SU-DHL-6 (cell line): ENCODE results near the gene OSTM1.

Source experiments
- H2AFZ ChIP-seq: fragments of 200-600 bp; sonication (generic); 2 replicates; pipeline ENCODE4 v1.6.1; 2014; ENCODE audit warnings: low read depth, mild to moderate bottlenecking, moderate library complexity, mixed read lengths, antibody characterized with exemption, low read length; ENCODE audit not compliant: severe bottlenecking
- H3F3A ChIP-seq: fragments of 200-600 bp; shearing (Covaris generic); 2 replicates; pipeline ENCODE4 v1.6.0; 2016; ENCODE audit warnings: antibody characterized with exemption, mild to moderate bottlenecking; ENCODE audit not compliant: insufficient read depth
- H3K27ac ChIP-seq: fragments of 200-600 bp; sonication (generic); 2 replicates; pipeline ENCODE4 v1.5.1; 2016; ENCODE audit warnings: low read depth, mild to moderate bottlenecking, low read length, moderate library complexity, mixed read lengths
- H3K27me3 ChIP-seq: fragments of 200-600 bp; sonication (generic), shearing (Covaris generic); 2 replicates; pipeline ENCODE4 v1.6.0; 2014; ENCODE audit warnings: mild to moderate bottlenecking, low read length
- H3K36me3 ChIP-seq: fragments of 200-600 bp; sonication (generic); 2 replicates; pipeline ENCODE4 v1.6.1; 2014; ENCODE audit warnings: mild to moderate bottlenecking, low read length, mixed read lengths
- H3K4me2 ChIP-seq: fragments of 300-600, 200-600 bp; shearing (Covaris generic), sonication (generic); 2 replicates; pipeline ENCODE4 v1.6.0; 2014; ENCODE audit warnings: low read length, low read depth, mild to moderate bottlenecking; ENCODE audit not compliant: poor library complexity, severe bottlenecking
- H3K4me3 ChIP-seq: fragments of 200-600 bp; sonication (generic); 2 replicates; pipeline ENCODE4 v1.5.1; 2014; ENCODE audit warnings: antibody characterized with exemption, low read length, mild to moderate bottlenecking, mixed read lengths; ENCODE audit not compliant: insufficient read depth, poor library complexity, severe bottlenecking
- H3K79me2 ChIP-seq: fragments of 200-600 bp; sonication (generic); 2 replicates; pipeline ENCODE4 v1.6.1; 2014; ENCODE audit warnings: mild to moderate bottlenecking, low read length, moderate library complexity; ENCODE audit not compliant: insufficient read depth
- H3K9ac ChIP-seq: fragments of 200-600 bp; sonication (generic); 2 replicates; pipeline ENCODE4 v1.7.0; 2014; ENCODE audit warnings: mild to moderate bottlenecking, low read length
- H3K9me2 ChIP-seq: fragments of 200-600 bp; sonication (generic); replicated peaks from 2 replicates; pipeline ENCODE4 v1.6.1; 2014; ENCODE audit warnings: low read length; ENCODE audit not compliant: insufficient read depth
- H3K9me3 ChIP-seq: fragments of 200-600 bp; sonication (generic); 2 replicates; pipeline ENCODE4 v1.6.1; 2014; ENCODE audit warnings: low read length, mixed read lengths; ENCODE audit not compliant: insufficient read depth
- H4K20me1 ChIP-seq: fragments of 200-600 bp; sonication (generic); 2 replicates; pipeline ENCODE4 v1.6.1; 2014; ENCODE audit warnings: low read depth, mild to moderate bottlenecking, antibody characterized with exemption, low read length, moderate library complexity, mixed read lengths
- EZH2phosphoT487 ChIP-seq: fragments of 200-600 bp; sonication (generic), shearing (Covaris generic); conservative IDR thresholded peaks from 2 replicates; pipeline ENCODE4 v1.6.1; 2018; ENCODE audit warnings: mild to moderate bottlenecking, antibody characterized with exemption, low read length, moderate library complexity, mixed read lengths
- TF ChIP-seq, protein P1 (sequence below): fragments of 200-600 bp; sonication (generic); IDR thresholded peaks from one replicate; pipeline ENCODE4 v1.5.1; 2017; ENCODE audit warnings: antibody characterized with exemption, mild to moderate bottlenecking, low read length, moderate library complexity; ENCODE audit not compliant: insufficient read depth, poor library complexity, severe bottlenecking

Gene OSTM1

DNA sequence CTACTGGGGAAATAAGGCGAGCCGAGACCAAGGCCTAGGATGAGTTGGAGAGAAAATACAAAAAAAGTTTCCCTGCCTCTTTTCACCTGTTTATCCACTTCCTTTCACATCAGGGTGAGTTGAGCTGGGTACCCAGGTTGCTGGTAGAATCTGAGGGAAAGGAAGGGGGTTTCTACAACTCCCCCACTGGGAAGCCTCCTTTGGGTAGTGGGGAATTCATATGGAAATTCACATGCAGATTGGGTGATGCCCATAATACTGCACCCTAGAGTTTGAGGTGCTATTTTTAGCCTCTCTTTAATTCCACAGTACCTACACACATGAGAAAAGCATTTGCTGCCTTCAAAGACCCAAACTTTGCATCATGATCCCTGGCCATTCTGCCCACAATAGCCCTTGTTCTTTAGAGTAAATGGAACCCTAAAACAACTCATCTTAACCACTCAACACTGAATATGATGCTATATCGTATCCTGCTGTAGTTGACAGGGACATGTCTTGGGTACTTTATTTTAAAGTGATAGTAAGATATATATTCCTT lies 2.7 kb downstream of the OSTM1 start:
- Histone ChIP-seq H3K9ac (no peak overlapping the region), H3K4me2 (no peak overlapping the region)

GRCh38 chr6:108068618-108069017 lies 5.9 kb downstream of the OSTM1 start:
- H2AFZ ChIP-seq, result no peak overlapping the region
- no peaks in the 10 kb centered on the region for H3K27me3 ChIP-seq
- no peak overlapping the region for H3K4me3 ChIP-seq
- H3K9ac ChIP-seq, result no peak overlapping the region
- H3K36me3 ChIP-seq, result no peaks in the 10 kb centered on the region
- TF ChIP-seq, protein P1, sequence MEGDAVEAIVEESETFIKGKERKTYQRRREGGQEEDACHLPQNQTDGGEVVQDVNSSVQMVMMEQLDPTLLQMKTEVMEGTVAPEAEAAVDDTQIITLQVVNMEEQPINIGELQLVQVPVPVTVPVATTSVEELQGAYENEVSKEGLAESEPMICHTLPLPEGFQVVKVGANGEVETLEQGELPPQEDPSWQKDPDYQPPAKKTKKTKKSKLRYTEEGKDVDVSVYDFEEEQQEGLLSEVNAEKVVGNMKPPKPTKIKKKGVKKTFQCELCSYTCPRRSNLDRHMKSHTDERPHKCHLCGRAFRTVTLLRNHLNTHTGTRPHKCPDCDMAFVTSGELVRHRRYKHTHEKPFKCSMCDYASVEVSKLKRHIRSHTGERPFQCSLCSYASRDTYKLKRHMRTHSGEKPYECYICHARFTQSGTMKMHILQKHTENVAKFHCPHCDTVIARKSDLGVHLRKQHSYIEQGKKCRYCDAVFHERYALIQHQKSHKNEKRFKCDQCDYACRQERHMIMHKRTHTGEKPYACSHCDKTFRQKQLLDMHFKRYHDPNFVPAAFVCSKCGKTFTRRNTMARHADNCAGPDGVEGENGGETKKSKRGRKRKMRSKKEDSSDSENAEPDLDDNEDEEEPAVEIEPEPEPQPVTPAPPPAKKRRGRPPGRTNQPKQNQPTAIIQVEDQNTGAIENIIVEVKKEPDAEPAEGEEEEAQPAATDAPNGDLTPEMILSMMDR, result no peak
- TF ChIP-seq EZH2phosphoT487, result no peak
- no peak overlapping the region for H3K4me2 ChIP-seq
- H3K79me2 ChIP-seq, result peaks cover 3% of the 10 kb centered on the region; the same call in 1 of the 2 replicates
- H3F3A ChIP-seq, result 0 out of 2 replicates have a peak, but pooled peaks cover 4% of the 10 kb centered on the region
- H3K27ac ChIP-seq, result no peak overlapping the region
- H3K9me3 ChIP-seq, result no peaks in the 10 kb centered on the region
- no peaks in the 10 kb centered on the region for H3K9me2 ChIP-seq
- no peaks in the 10 kb centered on the region for H4K20me1 ChIP-seq

More for the DNA sequence above, 2.7 kb downstream of the OSTM1 start:
- TF ChIP-seq, protein P1, result no peak
- no peak for TF ChIP-seq EZH2phosphoT487
- Histone ChIP-seq H3K27ac (no peak overlapping the region), H3F3A (0 out of 2 replicates have a peak, but pooled peaks cover 4% of the 10 kb centered on the region), H3K27me3 (no peaks in the 10 kb centered on the region), H3K9me2 (no peaks in the 10 kb centered on the region), H3K79me2 (peaks cover 9% of the 10 kb centered on the region; the same call in 1 of the 2 replicates), H4K20me1 (no peaks in the 10 kb centered on the region), H3K9me3 (no peaks in the 10 kb centered on the region), H3K36me3 (no peaks in the 10 kb centered on the region), H3K4me3 (no peak overlapping the region), H2AFZ (no peak overlapping the region)

DNA sequence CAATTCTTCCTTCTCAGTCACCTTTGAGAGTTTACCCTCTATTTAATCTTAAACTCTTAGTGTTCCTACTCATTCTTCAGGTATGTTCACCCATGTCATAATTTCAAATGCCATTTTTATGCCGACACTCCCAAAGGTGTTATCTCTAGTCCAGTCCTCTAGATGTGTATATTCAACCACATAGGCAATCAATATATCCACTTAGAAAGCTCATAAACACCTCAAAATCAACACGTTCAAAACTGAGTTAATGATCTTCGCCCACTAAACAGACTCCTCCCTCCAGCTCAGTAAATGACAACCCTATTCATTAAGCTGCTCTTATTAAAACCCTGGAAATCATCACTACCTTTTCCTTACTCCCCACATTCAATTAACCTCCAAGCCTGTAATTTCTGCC lies 6.4 kb downstream of the OSTM1 start:
- no peak for TF ChIP-seq EZH2phosphoT487
- TF ChIP-seq, protein P1, result no peak
- no peaks in the 10 kb centered on the region for H3K9me2 ChIP-seq
- no peak overlapping the region for H3K9ac ChIP-seq
- no peaks in the 10 kb centered on the region for H4K20me1 ChIP-seq
- no peaks in the 10 kb centered on the region for H3K9me3 ChIP-seq
- no peak overlapping the region for H2AFZ ChIP-seq
- H3K79me2 ChIP-seq, result peaks cover under 1% of the 10 kb centered on the region; the same call in 1 of the 2 replicates
- 0 out of 2 replicates have a peak, but pooled peaks cover 4% of the 10 kb centered on the region for H3F3A ChIP-seq
- H3K27me3 ChIP-seq, result no peaks in the 10 kb centered on the region
- no peak overlapping the region for H3K27ac ChIP-seq
- no peak overlapping the region for H3K4me2 ChIP-seq
- no peaks in the 10 kb centered on the region for H3K36me3 ChIP-seq
- H3K4me3 ChIP-seq, result no peak overlapping the region

DNA sequence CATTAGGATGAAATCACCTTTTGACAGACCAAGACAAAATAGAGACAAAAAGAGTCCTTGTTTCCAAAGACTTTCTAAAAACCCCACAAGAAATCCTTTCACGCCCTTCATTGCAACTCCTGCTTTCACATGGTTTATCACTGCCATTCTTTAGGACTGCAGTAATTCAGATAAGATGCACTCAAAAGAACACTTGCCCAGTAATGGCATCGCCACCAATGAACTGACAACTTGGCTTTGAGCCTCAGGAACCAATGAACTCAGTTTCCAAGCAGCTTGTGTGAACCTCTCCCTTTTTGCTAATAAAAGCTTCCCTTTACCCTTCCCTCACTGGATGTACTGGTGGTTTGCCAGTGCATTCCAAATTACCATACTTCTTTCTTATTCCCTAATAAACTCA lies 21.8 kb downstream of the OSTM1 start:
- H2AFZ ChIP-seq, result no peak overlapping the region
- H3K4me2 ChIP-seq, result no peak overlapping the region
- no peaks in the 10 kb centered on the region for H4K20me1 ChIP-seq
- no peak overlapping the region for H3K4me3 ChIP-seq
- H3K79me2 ChIP-seq, result no peaks in the 10 kb centered on the region
- no peaks in the 10 kb centered on the region for H3K9me2 ChIP-seq
- H3K27ac ChIP-seq, result no peak overlapping the region
- no peak for TF ChIP-seq EZH2phosphoT487
- TF ChIP-seq, protein P1, result no peak
- no peaks in the 10 kb centered on the region for H3K9me3 ChIP-seq
- H3K27me3 ChIP-seq, result no peaks in the 10 kb centered on the region
- H3K36me3 ChIP-seq, result no peaks in the 10 kb centered on the region
- no peaks in the 10 kb centered on the region for H3F3A ChIP-seq
- no peak overlapping the region for H3K9ac ChIP-seq
